Measurements from ENCODE around the gene CIB4.

GRCh38 chr2:26651470-26651771 is 10.3 kb upstream of the CIB4 start:
- TF ChIP-seq, protein P1, sequence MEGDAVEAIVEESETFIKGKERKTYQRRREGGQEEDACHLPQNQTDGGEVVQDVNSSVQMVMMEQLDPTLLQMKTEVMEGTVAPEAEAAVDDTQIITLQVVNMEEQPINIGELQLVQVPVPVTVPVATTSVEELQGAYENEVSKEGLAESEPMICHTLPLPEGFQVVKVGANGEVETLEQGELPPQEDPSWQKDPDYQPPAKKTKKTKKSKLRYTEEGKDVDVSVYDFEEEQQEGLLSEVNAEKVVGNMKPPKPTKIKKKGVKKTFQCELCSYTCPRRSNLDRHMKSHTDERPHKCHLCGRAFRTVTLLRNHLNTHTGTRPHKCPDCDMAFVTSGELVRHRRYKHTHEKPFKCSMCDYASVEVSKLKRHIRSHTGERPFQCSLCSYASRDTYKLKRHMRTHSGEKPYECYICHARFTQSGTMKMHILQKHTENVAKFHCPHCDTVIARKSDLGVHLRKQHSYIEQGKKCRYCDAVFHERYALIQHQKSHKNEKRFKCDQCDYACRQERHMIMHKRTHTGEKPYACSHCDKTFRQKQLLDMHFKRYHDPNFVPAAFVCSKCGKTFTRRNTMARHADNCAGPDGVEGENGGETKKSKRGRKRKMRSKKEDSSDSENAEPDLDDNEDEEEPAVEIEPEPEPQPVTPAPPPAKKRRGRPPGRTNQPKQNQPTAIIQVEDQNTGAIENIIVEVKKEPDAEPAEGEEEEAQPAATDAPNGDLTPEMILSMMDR (IDR thresholded peaks at IDR 0.05): no peak
- TF ChIP-seq POLR2AphosphoS5 (IDR thresholded peaks at IDR 0.05): no peak

Data from prostate gland (tissue), 2 donors.